Stimulated activated CD4-positive, alpha-beta T cell treated with anti-CD3 and anti-CD28 coated beads, Interleukin-1b, Interleukin-23, amount 100 ng/mL, for 4 hours (primary cell): ENCODE results near the gene NFYC.
A peak's percentile ranks its signal among the peaks of the same experiment; 100 is the strongest.

ENCODE experiments used
- DNase-seq, 2 donors: peaks; one replicate each; pipeline ENCODE4 v3.0.0-alpha.2; 2020; ENCODE audit warnings: low read depth in 2 of 2

The NFYC gene

GRCh38 chr1:40691538-40692428 lies at the start of gene NFYC:
TSS of gene NFYC (plus strand) at chr1:40691704. CDS start at chr1:40738844, 47,140 bp downstream.
- peak; percentile 87 to 92 for DNase-seq

- DNase-seq: no peak
Observed at GRCh38 chr1:40645118-40645680, 46.3 kb upstream of the NFYC start.

GRCh38 chr1:40646315-40646714 lies 45.2 kb upstream of the NFYC start:
- no peak for DNase-seq

GRCh38 chr1:40648200-40648599 lies 43.3 kb upstream of the NFYC start:
- no peak for DNase-seq

GRCh38 chr1:40648928-40649591 lies 42.4 kb upstream of the NFYC start:
- no peak for DNase-seq

GRCh38 chr1:40649592-40649930 lies 41.9 kb upstream of the NFYC start:
- no peak for DNase-seq

GRCh38 chr1:40650075-40650474 lies 41.4 kb upstream of the NFYC start:
- no peak for DNase-seq

- no peak for DNase-seq
Observed at GRCh38 chr1:40651138-40651857, 40.2 kb upstream of the NFYC start.

GRCh38 chr1:40652468-40652867 lies 39.0 kb upstream of the NFYC start:
- no peak for DNase-seq

GRCh38 chr1:40652979-40653378 lies 38.5 kb upstream of the NFYC start:
- no peak for DNase-seq

GRCh38 chr1:40653851-40654537 lies 37.5 kb upstream of the NFYC start:
- no peak for DNase-seq

- DNase-seq: no peak
Observed at GRCh38 chr1:40657046-40657445, 34.5 kb upstream of the NFYC start.

GRCh38 chr1:40658751-40659648 lies 32.5 kb upstream of the NFYC start:
- DNase-seq: no peak

GRCh38 chr1:40659649-40659947 lies 31.9 kb upstream of the NFYC start:
- DNase-seq: no peak

GRCh38 chr1:40661678-40662077 lies 29.8 kb upstream of the NFYC start:
- DNase-seq: no peak

- no peak for DNase-seq
Observed at GRCh38 chr1:40662151-40662550, 29.4 kb upstream of the NFYC start.

- peak in 1 of 2 donors; percentile 7 for DNase-seq
Observed at GRCh38 chr1:40662864-40663263, 28.6 kb upstream of the NFYC start.

GRCh38 chr1:40663324-40664166 lies 28.0 kb upstream of the NFYC start:
- no peak for DNase-seq

GRCh38 chr1:40664167-40664537 lies 27.4 kb upstream of the NFYC start:
- DNase-seq: no peak

- no peak for DNase-seq
Observed at GRCh38 chr1:40664791-40665190, 26.7 kb upstream of the NFYC start.
